ENCODE results near the gene YY1. TPM values are rescaled to one million over a fixed set of nuclear protein-coding genes. Genes with fewer than 3 reads are reported as not detected.

The YY1 gene
- total RNA-seq, 4 donors from 2014 or later: 40.2 to 61.7 (median 53.2) TPM

DNA sequence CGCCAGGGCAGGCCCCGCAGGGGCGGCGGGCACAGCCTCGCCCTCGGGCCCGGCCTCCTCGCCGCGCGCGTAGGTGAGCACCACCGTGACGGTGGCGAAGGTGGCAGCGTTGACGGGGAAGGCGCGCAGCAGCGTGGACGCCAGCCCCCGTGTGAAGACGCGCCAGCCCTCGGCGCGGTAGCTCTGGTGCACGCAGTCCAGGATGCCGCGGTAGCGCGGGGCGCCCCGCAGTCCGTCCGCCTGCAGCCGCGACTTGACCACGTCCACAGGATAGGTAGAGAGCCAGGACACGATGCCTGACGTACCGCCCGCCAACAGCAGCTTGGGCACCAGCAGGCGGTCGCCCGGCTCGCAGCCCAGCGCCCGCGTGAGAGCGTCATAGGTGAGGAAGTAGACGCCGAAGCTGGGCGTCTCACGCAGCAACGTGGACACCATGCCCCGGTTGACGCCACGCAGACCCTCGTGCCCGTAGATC lies 53.4 kb downstream of the YY1 start:
- Histone ChIP-seq H3K27me3 (no peaks in the 10 kb centered on the region), H3K9me3 (no peaks in the 10 kb centered on the region), H3K27ac (no peak overlapping the region), H3K36me3 (no peaks in the 10 kb centered on the region), H3K4me3 (no peak overlapping the region), H3K4me1 (peaks cover 0 to 8% of the 10 kb centered on the region in 2 donors)
- DNase-seq: peak; percentile 13
- no peak for TF ChIP-seq CTCF (IDR thresholded peaks at IDR 0.05)
- TF ChIP-seq POLR2A (IDR thresholded peaks at IDR 0.05): no peak
- intact Hi-C loops (cut with DNase I; ENCODE audit: low total_unique reads): no loop called here

GRCh38 chr14:100292776-100293461 lies 54.0 kb downstream of the YY1 start:
- TF ChIP-seq POLR2A (IDR thresholded peaks at IDR 0.05): no peak
- TF ChIP-seq CTCF (IDR thresholded peaks at IDR 0.05): no peak
- no peaks in the 10 kb centered on the region for H3K36me3 ChIP-seq
- no peaks in the 10 kb centered on the region for H3K27me3 ChIP-seq
- peak; percentile 11 to 19 for DNase-seq
- H3K4me1 ChIP-seq: peaks cover 0 to 14% of the 10 kb centered on the region in 2 donors
- intact Hi-C loops (cut with DNase I; ENCODE audit: low total_unique reads): no loop called here
- H3K4me3 ChIP-seq: no peak overlapping the region
- no peaks in the 10 kb centered on the region for H3K9me3 ChIP-seq
- no peak overlapping the region for H3K27ac ChIP-seq

DNA sequence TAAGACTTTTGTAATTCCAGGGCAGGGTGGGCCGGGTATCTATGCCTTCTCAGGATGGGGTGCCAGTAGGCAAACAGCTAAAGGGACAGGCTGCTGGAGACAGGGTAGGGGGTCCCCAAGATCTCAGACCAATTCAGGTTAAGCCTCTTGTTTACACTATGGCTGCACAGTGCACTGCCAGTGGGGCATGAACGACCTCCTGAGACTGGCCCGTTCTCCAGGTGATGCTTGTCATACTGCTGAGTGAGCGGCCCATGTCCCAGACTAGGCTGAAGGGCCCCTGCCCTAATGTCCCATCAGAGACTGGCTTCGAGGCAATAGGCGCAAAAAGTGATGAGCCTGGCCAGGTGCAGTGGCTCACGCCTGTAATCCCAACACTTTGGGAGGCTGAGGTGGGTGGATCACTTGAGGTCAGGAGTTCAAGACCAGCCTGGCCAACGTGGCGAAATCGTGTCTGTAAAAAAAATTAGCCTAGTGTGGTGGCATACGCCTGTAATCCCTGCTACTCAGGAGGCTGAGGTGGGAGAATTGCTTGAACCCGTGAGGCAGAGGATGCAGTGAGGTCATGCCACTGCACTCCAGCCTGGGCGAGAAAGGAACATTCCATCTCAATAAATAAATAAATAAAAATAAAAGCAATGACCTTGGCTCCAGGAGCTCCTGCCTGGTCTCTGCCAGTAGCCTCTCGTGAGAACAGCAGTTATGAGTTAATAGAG lies 54.7 kb downstream of the YY1 start:
- H3K27me3 ChIP-seq: no peaks in the 10 kb centered on the region
- peaks cover 0 to 16% of the 10 kb centered on the region in 2 donors for H3K4me1 ChIP-seq
- no peaks in the 10 kb centered on the region for H3K36me3 ChIP-seq
- H3K4me3 ChIP-seq: no peak overlapping the region
- no peaks in the 10 kb centered on the region for H3K9me3 ChIP-seq
- TF ChIP-seq POLR2A (IDR thresholded peaks at IDR 0.05): no peak
- no peak for TF ChIP-seq CTCF (IDR thresholded peaks at IDR 0.05)
- DNase-seq: peak in 1 of 2 donors; percentile 6
- no peak overlapping the region for H3K27ac ChIP-seq
- intact Hi-C loops (cut with DNase I; ENCODE audit: low total_unique reads): no loop called here

GRCh38 chr14:100294213-100294962 lies 55.4 kb downstream of the YY1 start:
- TF ChIP-seq CTCF (IDR thresholded peaks at IDR 0.05): no peak
- no peak for TF ChIP-seq POLR2A (IDR thresholded peaks at IDR 0.05)
- peak; percentile 13 to 26 for DNase-seq
- Histone ChIP-seq H3K4me3 (no peak overlapping the region), H3K4me1 (peaks cover 0 to 16% of the 10 kb centered on the region in 2 donors), H3K9me3 (no peaks in the 10 kb centered on the region), H3K27ac (peak overlapping the region in 1 of 2 donors; percentile 33), H3K27me3 (no peaks in the 10 kb centered on the region), H3K36me3 (no peaks in the 10 kb centered on the region)
- intact Hi-C loops (cut with DNase I; ENCODE audit: low total_unique reads): no loop called here

Measured in uterus (tissue), 4 donors.